ENCODE data around the gene SERPINA12. TPM values are rescaled to one million over a fixed set of nuclear protein-coding genes. Genes with fewer than 3 reads are reported as not detected.

The SERPINA12 gene
- total and polyA plus RNA-seq, 8 donors: not detected

- intact Hi-C loops (cut with DNase I): loop anchor here in 1 of 3 donors (10.0 kb wide), 1 partner anchor 100 kb away; no protein-coding TSS in a partner anchor
- Histone ChIP-seq H3K4me1 (peaks cover 0 to 1% (median 0%) of the 10 kb centered on the region in 3 donors), H3K4me3 (no peak overlapping the region), H3K36me3 (no peaks in the 10 kb centered on the region), H3K9me3 (no peaks in the 10 kb centered on the region), H3K27ac (no peak overlapping the region), H3K27me3 (no peaks in the 10 kb centered on the region)
- no peak for DNase-seq
- FAIRE-seq: no peak
- no peak for TF ChIP-seq CTCF (IDR thresholded peaks at IDR 0.05)
- ATAC-seq: no peak
- 81 to 84% methylated on average over 15 of the region's 15 CpGs for WGBS, 2 donors
Observed at GRCh38 chr14:94545131-94545841, 36.0 kb upstream of the SERPINA12 start.

- H3K4me1 ChIP-seq: peaks cover 0 to 3% (median 0%) of the 10 kb centered on the region in 3 donors
- FAIRE-seq: no peak
- H3K27ac ChIP-seq: no peak overlapping the region
- H3K27me3 ChIP-seq: no peaks in the 10 kb centered on the region
- H3K4me3 ChIP-seq: no peak overlapping the region
- intact Hi-C loops (cut with DNase I): loop anchor here in 1 of 3 donors (10.0 kb wide), 1 partner anchor 100 kb away; no protein-coding TSS in a partner anchor
- H3K36me3 ChIP-seq: no peaks in the 10 kb centered on the region
- TF ChIP-seq CTCF (IDR thresholded peaks at IDR 0.05): no peak
- no peaks in the 10 kb centered on the region for H3K9me3 ChIP-seq
- DNase-seq: no peak
- WGBS, 2 donors: 81 to 87% methylated on average over 7 of the region's 7 CpGs
- ATAC-seq: no peak
Observed at GRCh38 chr14:94544726-94545125, 35.5 kb upstream of the SERPINA12 start.

GRCh38 chr14:94543449-94544124 lies 34.3 kb upstream of the SERPINA12 start:
- Histone ChIP-seq H3K27me3 (no peaks in the 10 kb centered on the region), H3K4me1 (peaks cover 0 to 3% (median 0%) of the 10 kb centered on the region in 3 donors), H3K4me3 (no peak overlapping the region), H3K9me3 (no peaks in the 10 kb centered on the region), H3K36me3 (no peaks in the 10 kb centered on the region), H3K27ac (no peak overlapping the region)
- FAIRE-seq: no peak
- peak; percentile 35 to 71 (median 59) for ATAC-seq
- no peak for TF ChIP-seq CTCF (IDR thresholded peaks at IDR 0.05)
- intact Hi-C loops (cut with DNase I): loop anchor here in 1 of 3 donors (10.0 kb wide), 1 partner anchor 99 kb away; no protein-coding TSS in a partner anchor
- no peak for DNase-seq
- 60 to 65% methylated on average over 15 of the region's 15 CpGs for WGBS, 2 donors

- ATAC-seq: no peak
- no peak for TF ChIP-seq CTCF (IDR thresholded peaks at IDR 0.05)
- intact Hi-C loops (cut with DNase I): loop anchor here in 1 of 3 donors (10.0 kb wide), 1 partner anchor 98 kb away; no protein-coding TSS in a partner anchor
- WGBS, 2 donors: 83% methylated on average over 9 of the region's 9 CpGs
- no peak overlapping the region for H3K27ac ChIP-seq
- no peaks in the 10 kb centered on the region for H3K9me3 ChIP-seq
- no peaks in the 10 kb centered on the region for H3K36me3 ChIP-seq
- no peak for FAIRE-seq
- DNase-seq: no peak
- no peaks in the 10 kb centered on the region for H3K27me3 ChIP-seq
- H3K4me1 ChIP-seq: peaks cover 0 to 3% (median 0%) of the 10 kb centered on the region in 3 donors
- H3K4me3 ChIP-seq: no peak overlapping the region
Observed at GRCh38 chr14:94542811-94543440, 33.7 kb upstream of the SERPINA12 start.

All from pancreas (tissue), 10 donors.